Naive thymus-derived CD8-positive, alpha-beta T cell (primary cell): Measurements from ENCODE around the gene IPCEF1. TPM values are rescaled to one million over a fixed set of nuclear protein-coding genes. Genes with fewer than 3 reads are reported as not detected.
"Not testable (repeated sequence)": the region's sequence is repeated elsewhere in the genome, so short reads cannot be mapped to it uniquely, and the experiment has no call there.

Experiments used
- ATAC-seq, 2 donors: fragments of 150-1000 bp; cut with Tn5 transposase in 1 of 2; sonication (Bioruptor Pico), chemical (Tn5 transposase) in 1 of 2; 1 replicate in 1 of 2; 2 replicates in 1 of 2; pipeline ENCODE4 v1.10.0; 2021; ENCODE audit warnings: mild to moderate bottlenecking in 2 of 2, moderate library complexity in 2 of 2
- POLR2A ChIA-PET: fragments of 350-600 bp; sonication (Branson Sonifier 250); formaldehyde crosslinking; loops from one replicate; lab custom pipeline; 2021; ENCODE audit warnings: antibody characterized with exemption; lab: Charles Lee
- DNase-seq, 10 donors: peaks; one replicate each; pipeline versions ENCODE4 v3.0.0 to v3.0.0-alpha.2; 2020 to 2022
- H3K27ac Mint-ChIP-seq, 10 donors: one replicate each; pipeline ENCODE4 v1.8.0; 2020 to 2022; ENCODE audit warnings: mild to moderate bottlenecking in 10 of 10, mixed read lengths in 10 of 10, moderate library complexity in 4 of 10, inconsistent platforms in 1 of 10
- H3K27me3 Mint-ChIP-seq, 5 donors: one replicate each; pipeline ENCODE4 v1.8.0; 2021 to 2022; ENCODE audit warnings: mixed read lengths in 5 of 5
- H3K36me3 Mint-ChIP-seq, 3 donors: one replicate each; pipeline ENCODE4 v1.8.0; 2020 to 2022; ENCODE audit warnings: mixed read lengths in 3 of 3, mild to moderate bottlenecking in 2 of 3, inconsistent platforms in 1 of 3
- H3K4me1 Mint-ChIP-seq, 4 donors: one replicate each; pipeline ENCODE4 v1.8.0; 2021 to 2022; ENCODE audit warnings: mixed read lengths in 4 of 4
- H3K4me3 Mint-ChIP-seq, 10 donors: one replicate each; pipeline ENCODE4 v1.8.0; 2020 to 2022; ENCODE audit warnings: mild to moderate bottlenecking in 10 of 10, mixed read lengths in 10 of 10, moderate library complexity in 6 of 10, inconsistent platforms in 1 of 10
- H3K9me3 Mint-ChIP-seq, 9 donors: one replicate each; pipeline ENCODE4 v1.8.0; 2020 to 2022; ENCODE audit warnings: mixed read lengths in 9 of 9, mild to moderate bottlenecking in 3 of 9, inconsistent platforms in 1 of 9, moderate library complexity in 1 of 9
- polyA plus RNA-seq, 3 donors: library from polyadenylated mRNA; unstranded; fragments of 300-500 nt; fragmentation: Illumina TruSeq; gene quantifications; one replicate each; pipeline ENCODE4 v1.2.3, GENCODE V29; 2021
- total RNA-seq, 8 experiments: library from RNA in 2 of 8; stranded (reverse) in 2 of 8; gene quantifications; one replicate each; pipeline ENCODE4 v1.2.3 and lab custom pipeline; 2021 to 2026

The IPCEF1 gene
- total and polyA plus RNA-seq, 5 experiments from 2014 or later: 80.9 to 102 (median 91.7) TPM

DNA sequence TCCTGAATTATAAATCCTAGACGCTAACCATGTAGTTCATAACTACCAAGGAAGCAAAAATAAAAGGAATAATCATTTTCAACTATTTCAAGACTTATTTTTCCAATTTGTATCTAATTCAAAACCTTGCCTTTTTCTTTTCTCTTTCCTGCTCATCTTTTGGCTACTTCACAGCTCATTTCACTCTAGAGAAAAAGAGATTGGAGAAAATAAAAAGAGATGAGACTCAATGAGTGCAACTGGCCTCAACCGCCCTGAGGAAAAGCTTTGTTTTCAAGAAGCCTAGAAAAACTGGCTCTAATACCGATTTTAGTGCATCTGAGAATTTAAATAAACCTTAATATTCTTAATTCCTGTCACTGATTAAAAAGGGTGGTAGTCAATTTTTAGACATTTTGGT, 36.4 kb downstream of the IPCEF1 start:
- no peaks in the 10 kb centered on the region for H3K4me1 Mint-ChIP-seq
- no peaks in the 10 kb centered on the region for H3K36me3 Mint-ChIP-seq
- no peaks in the 10 kb centered on the region for H3K27me3 Mint-ChIP-seq
- no peak for ATAC-seq
- no peak overlapping the region for H3K4me3 Mint-ChIP-seq
- POLR2A ChIA-PET: no interaction called here
- no peak for DNase-seq
- H3K9me3 Mint-ChIP-seq: no peaks in the 10 kb centered on the region
- no peak overlapping the region for H3K27ac Mint-ChIP-seq

- POLR2A ChIA-PET: no interaction called here
- Mint-ChIP-seq H3K27me3 (no peaks in the 10 kb centered on the region), H3K4me1 (no peaks in the 10 kb centered on the region), H3K4me3 (no peak overlapping the region), H3K27ac (no peak overlapping the region), H3K36me3 (no peaks in the 10 kb centered on the region), H3K9me3 (no peaks in the 10 kb centered on the region)
- ATAC-seq (no peak), DNase-seq (no peak)
These were observed 37.3 kb downstream of the IPCEF1 start for GRCh38 chr6:154319231-154319858.

DNA sequence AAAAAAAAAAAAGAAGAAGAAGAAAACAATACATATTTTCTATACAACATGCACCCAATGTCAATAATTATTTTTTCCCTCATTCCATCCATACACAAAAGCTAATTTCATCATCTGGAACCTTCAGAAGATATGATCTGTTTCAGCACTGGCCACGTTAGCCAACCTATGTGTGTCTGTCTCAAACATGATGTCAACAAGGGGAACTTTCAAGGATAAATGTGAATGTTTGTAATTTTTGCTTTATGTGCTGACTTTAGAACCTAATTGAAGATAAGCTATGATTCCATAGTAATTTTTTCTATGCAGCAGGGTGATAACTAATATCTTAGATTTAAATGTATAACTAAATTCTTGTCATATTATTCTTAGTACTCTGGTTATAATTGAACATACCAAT, 37.9 kb downstream of the IPCEF1 start:
- DNase-seq (no peak), ATAC-seq (no peak)
- Mint-ChIP-seq H3K27me3 (no peaks in the 10 kb centered on the region), H3K27ac (no peak overlapping the region), H3K4me1 (no peaks in the 10 kb centered on the region), H3K36me3 (no peaks in the 10 kb centered on the region), H3K9me3 (no peaks in the 10 kb centered on the region), H3K4me3 (no peak overlapping the region)
- POLR2A ChIA-PET: no interaction called here

DNA sequence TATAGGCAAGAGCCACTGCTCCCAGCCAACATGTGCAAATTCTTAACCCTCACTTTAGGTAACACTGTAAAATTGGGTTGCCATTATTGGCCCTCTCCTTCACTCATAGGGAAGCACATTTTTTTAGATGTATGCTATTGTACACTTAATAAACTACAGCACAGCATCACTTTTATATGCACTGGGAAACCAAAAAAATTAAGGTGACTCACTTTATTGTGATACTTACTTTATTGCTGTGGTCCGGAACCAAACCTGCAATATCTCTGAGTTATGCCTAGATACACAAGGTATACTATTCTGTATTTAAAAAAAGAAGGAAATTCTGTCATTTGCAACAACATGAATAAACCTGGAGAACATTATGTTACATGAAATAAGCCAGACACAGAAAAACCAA, 40.5 kb downstream of the IPCEF1 start:
- H3K27ac Mint-ChIP-seq: no peak overlapping the region
- H3K4me1 Mint-ChIP-seq: no peaks in the 10 kb centered on the region
- H3K36me3 Mint-ChIP-seq: no peaks in the 10 kb centered on the region
- H3K4me3 Mint-ChIP-seq: no peak overlapping the region
- DNase-seq: no peak
- no peak for ATAC-seq
- H3K9me3 Mint-ChIP-seq: peaks cover 0 to 5% (median 0%) of the 10 kb centered on the region in 9 donors
- no peaks in the 10 kb centered on the region for H3K27me3 Mint-ChIP-seq
- POLR2A ChIA-PET: no interaction called here

GRCh38 chr6:154314084-154314483, 42.5 kb downstream of the IPCEF1 start:
- H3K36me3 Mint-ChIP-seq: peaks cover 0 to 3% (median 3%) of the 10 kb centered on the region in 3 donors
- ATAC-seq (no peak), DNase-seq (no peak)
- no peak overlapping the region for H3K27ac Mint-ChIP-seq
- H3K27me3 Mint-ChIP-seq: peaks cover 0 to 7% (median 2%) of the 10 kb centered on the region in 5 donors
- no peaks in the 10 kb centered on the region for H3K4me1 Mint-ChIP-seq
- peaks cover 0 to 14% (median 0%) of the 10 kb centered on the region in 9 donors for H3K9me3 Mint-ChIP-seq
- POLR2A ChIA-PET: no interaction called here
- H3K4me3 Mint-ChIP-seq: no peak overlapping the region

DNA sequence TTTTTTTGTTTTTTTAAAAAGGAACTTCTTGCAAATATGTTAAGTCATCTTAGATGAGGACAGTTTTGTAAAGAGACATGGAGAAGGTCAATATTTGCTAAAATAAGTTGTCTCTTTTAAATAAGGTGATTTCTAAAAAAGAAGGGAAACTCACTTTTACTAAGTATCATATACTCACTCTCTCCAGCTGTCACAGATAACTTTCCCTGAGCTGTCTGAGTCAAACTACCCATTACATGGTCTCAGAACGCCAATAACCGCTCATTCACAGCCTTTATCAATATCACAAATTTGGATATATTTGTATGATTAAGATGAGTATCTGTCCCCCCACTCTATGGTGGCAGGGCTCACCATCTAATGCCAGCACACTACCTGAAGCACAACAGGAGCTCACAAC, 47.6 kb downstream of the IPCEF1 start:
- Mint-ChIP-seq H3K4me3 (no peak overlapping the region), H3K36me3 (peaks cover 0 to 3% (median 3%) of the 10 kb centered on the region in 3 donors), H3K4me1 (peaks cover 0 to 3% (median 0%) of the 10 kb centered on the region in 4 donors), H3K27ac (no peak overlapping the region), H3K27me3 (peaks cover 0 to 8% (median 2%) of the 10 kb centered on the region in 5 donors), H3K9me3 (peaks cover 0 to 14% (median 2%) of the 10 kb centered on the region in 9 donors)
- no peak for ATAC-seq
- POLR2A ChIA-PET: no interaction called here
- no peak for DNase-seq

- Mint-ChIP-seq H3K27me3 (peaks cover 0 to 8% (median 2%) of the 10 kb centered on the region in 5 donors), H3K9me3 (peaks cover 0 to 14% (median 2%) of the 10 kb centered on the region in 9 donors), H3K27ac (no peak overlapping the region), H3K4me3 (no peak overlapping the region), H3K36me3 (peaks cover 0 to 3% (median 3%) of the 10 kb centered on the region in 3 donors), H3K4me1 (peaks cover 0 to 3% (median under 1%) of the 10 kb centered on the region in 4 donors)
- POLR2A ChIA-PET: no interaction called here
- ATAC-seq (no peak), DNase-seq (no peak)
These were observed 48.7 kb downstream of the IPCEF1 start for GRCh38 chr6:154307696-154308425.

DNA sequence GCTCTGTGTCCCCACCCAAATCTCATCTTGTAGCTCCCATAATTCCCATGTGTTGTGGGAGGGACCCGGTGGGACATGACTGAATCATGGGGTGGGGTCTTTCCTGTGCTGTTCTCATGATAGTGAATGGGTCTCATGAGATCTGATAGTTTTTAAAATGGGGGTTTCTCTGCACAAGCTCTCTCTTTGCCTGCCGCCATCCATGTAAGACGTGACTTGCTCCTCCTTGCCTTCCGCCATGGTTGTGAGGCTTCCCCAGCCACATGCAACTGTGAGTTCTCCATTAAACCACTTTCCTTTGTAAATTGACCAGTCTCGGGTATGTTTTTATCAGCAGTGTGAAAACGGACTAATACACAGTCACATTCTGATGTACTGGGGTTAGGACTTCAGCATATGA, 49.5 kb downstream of the IPCEF1 start:
- H3K27ac Mint-ChIP-seq: peak overlapping the region in 1 of 10 donors; percentile 52
- POLR2A ChIA-PET, H3K27me3 Mint-ChIP-seq, H3K4me1 Mint-ChIP-seq, DNase-seq, H3K4me3 Mint-ChIP-seq, ATAC-seq, H3K36me3 Mint-ChIP-seq: not testable (repeated sequence)
- peaks cover 0 to 14% (median 2%) of the 10 kb centered on the region in 9 donors for H3K9me3 Mint-ChIP-seq

DNA sequence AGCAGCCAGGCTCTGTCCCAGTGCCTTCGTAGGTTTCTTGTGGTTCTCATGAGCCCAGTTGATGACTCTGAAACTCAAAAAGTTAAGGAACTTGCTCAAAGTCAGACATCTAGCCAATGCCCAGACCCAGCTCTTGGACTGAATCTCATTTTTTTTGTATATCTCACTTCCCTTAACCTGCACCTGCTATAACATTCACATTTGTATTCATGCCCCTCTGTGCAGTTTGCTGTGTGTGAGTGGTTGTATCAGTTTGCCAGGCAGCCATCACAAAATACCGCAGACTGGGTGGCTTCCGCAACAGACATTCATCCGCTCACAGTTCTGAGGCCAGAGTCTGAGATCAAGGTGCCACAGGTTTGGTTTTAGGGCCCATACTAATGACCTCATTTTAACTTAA, 49.9 kb downstream of the IPCEF1 start:
- POLR2A ChIA-PET: no interaction called here
- H3K4me1 Mint-ChIP-seq: peaks cover 6 to 10% (median 8%) of the 10 kb centered on the region in 4 donors
- H3K9me3 Mint-ChIP-seq: peaks cover 0 to 14% (median 2%) of the 10 kb centered on the region in 9 donors
- no peak overlapping the region for H3K4me3 Mint-ChIP-seq
- DNase-seq (no peak), ATAC-seq (no peak)
- H3K27me3 Mint-ChIP-seq: peaks cover 0 to 8% (median 2%) of the 10 kb centered on the region in 5 donors
- no peak overlapping the region for H3K27ac Mint-ChIP-seq
- H3K36me3 Mint-ChIP-seq: peaks cover 0 to 3% (median 3%) of the 10 kb centered on the region in 3 donors

GRCh38 chr6:154304191-154304590, 52.4 kb downstream of the IPCEF1 start:
- Mint-ChIP-seq H3K4me1 (peaks cover 6 to 16% (median 11%) of the 10 kb centered on the region in 4 donors), H3K4me3 (no peak overlapping the region), H3K9me3 (peaks cover 0 to 2% (median 0%) of the 10 kb centered on the region in 9 donors), H3K27me3 (peaks cover 0 to 2% (median under 1%) of the 10 kb centered on the region in 5 donors), H3K36me3 (no peaks in the 10 kb centered on the region), H3K27ac (no peak overlapping the region)
- ATAC-seq (no peak), DNase-seq (no peak)
- POLR2A ChIA-PET: no interaction called here

DNA sequence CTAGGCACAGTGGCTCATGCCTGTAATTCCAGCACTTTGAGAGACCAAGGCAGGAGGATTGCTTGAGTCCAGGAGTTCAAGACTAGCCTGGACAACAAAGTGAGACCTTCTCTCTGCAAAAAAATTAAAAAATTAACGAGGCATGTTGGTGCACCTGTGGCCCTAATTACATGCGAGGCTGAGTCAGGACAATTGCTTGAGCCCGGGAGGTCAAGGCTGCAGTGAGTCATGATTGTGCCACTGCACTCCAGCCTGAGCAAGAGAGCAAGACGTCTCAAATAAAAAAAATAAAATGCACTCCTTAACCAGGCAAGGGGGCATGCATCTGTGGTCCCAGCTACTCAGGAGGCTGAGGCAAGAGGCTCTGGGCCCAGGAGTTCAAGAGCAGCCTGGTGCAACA, 53.0 kb downstream of the IPCEF1 start:
- H3K27ac Mint-ChIP-seq, H3K27me3 Mint-ChIP-seq, DNase-seq, H3K4me3 Mint-ChIP-seq, H3K36me3 Mint-ChIP-seq, H3K9me3 Mint-ChIP-seq, ATAC-seq, POLR2A ChIA-PET: not testable (repeated sequence)
- H3K4me1 Mint-ChIP-seq: peaks cover 6 to 16% (median 11%) of the 10 kb centered on the region in 4 donors

DNA sequence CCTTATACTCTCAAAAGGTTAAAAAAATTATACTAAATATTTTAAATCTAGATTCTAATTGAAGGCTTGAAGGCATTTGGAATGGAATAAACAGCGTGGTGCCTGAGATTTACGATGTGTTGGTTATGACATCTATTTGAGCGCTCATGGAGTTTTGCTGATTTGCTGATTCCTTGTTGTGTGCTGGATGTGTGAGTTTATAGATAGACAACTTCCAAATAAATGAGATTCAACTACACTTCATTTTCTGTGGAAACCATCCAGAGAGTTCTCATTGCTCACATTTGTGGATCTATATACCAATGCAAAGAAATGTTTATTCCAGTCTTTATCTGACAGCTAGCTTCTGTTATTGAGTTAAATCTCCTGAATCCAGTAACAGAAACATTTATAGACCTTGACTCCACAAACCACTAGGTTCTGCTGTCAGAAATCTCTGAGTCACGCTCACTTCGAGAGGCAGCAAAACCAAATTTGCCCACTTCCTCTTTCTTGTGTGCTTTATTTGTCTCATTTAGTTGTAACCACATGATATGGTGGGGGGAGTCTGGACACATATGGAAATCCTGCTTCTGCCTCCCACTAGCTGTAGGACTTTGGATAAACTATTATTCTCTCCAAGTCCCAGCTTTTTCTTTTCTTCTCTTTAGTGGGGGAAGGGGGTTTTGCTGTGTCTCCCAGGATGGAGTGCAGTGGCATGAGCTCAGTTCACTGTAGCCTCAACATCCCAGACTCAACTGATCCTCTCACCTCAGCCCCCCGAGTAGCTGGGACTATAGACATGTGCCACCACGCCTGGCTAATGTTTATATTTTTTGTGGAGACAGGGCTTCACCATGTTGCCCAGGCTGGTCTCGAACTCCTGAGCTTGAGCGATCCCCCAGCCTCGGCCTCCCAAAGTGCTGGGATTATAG, 54.5 kb downstream of the IPCEF1 start:
- H3K36me3 Mint-ChIP-seq: no peaks in the 10 kb centered on the region
- H3K27me3 Mint-ChIP-seq: no peaks in the 10 kb centered on the region
- H3K9me3 Mint-ChIP-seq: peaks cover 0 to under 1% (median 0%) of the 10 kb centered on the region in 9 donors
- POLR2A ChIA-PET: no interaction called here
- peak overlapping the region in 2 of 10 donors; percentile 21 to 47 for H3K27ac Mint-ChIP-seq
- ATAC-seq (peak; percentile 57 to 77), DNase-seq (peak in 6 of 10 donors; percentile 4 to 62 (median 26))
- H3K4me3 Mint-ChIP-seq: no peak overlapping the region
- peaks cover 6 to 16% (median 11%) of the 10 kb centered on the region in 4 donors for H3K4me1 Mint-ChIP-seq
